Ovary (tissue), 9 donors: Measurements from ENCODE around the gene LRP8. TPM values are rescaled to one million over a fixed set of nuclear protein-coding genes. Genes with fewer than 3 reads are reported as not detected.

Experiments used
- DNase-seq, 5 donors: peaks; one replicate each; pipeline ENCODE4 v3.0.0-alpha.2; 2019 to 2020
- H3K27ac ChIP-seq, 2 donors: fragments of 200-600 bp; one replicate each; pipeline versions ENCODE4 v1.5.1 to v1.8.0; 2019 to 2022
- H3K27me3 ChIP-seq: fragments of 200-600 bp; one replicate; pipeline ENCODE4 v1.8.0; 2022
- H3K36me3 ChIP-seq: fragments of 200-600 bp; sonication (generic); one replicate; pipeline ENCODE4 v1.5.1; 2019
- H3K4me1 ChIP-seq: one replicate; pipeline ENCODE4 v1.8.1; 2013; ENCODE audit warnings: mild to moderate bottlenecking, moderate library complexity; ENCODE audit not compliant: insufficient read depth
- H3K4me3 ChIP-seq: fragments of 200-600 bp; sonication (generic); one replicate; pipeline ENCODE4 v1.5.1; 2017
- H3K9me3 ChIP-seq, 2 donors: fragments of 200-600 bp in 1 of 2; sonication (generic) in 1 of 2; one replicate each; pipeline versions ENCODE4 v1.5.1 to v1.8.1; 2013 to 2019; ENCODE audit warnings: mild to moderate bottlenecking in 1 of 2, moderate library complexity in 1 of 2
- CTCF ChIP-seq, 3 donors: fragments of 450-650 bp in 2 of 3; fragments of 200-600 bp in 1 of 3; IDR thresholded peaks; one replicate each; pipeline versions ENCODE4 v1.5.1 to v1.8.0; 2016 to 2022; ENCODE audit warnings: antibody characterized with exemption in 3 of 3, mild to moderate bottlenecking in 1 of 3
- EP300 ChIP-seq: sonication (generic); formaldehyde crosslinking; IDR thresholded peaks from one replicate; pipeline ENCODE4 v1.6.1; 2017; ENCODE audit warnings: antibody characterized with exemption
- POLR2A ChIP-seq: fragments of 450-650 bp; IDR thresholded peaks from one replicate; pipeline ENCODE4 v1.6.1; 2017; ENCODE audit warnings: antibody characterized with exemption, mild to moderate bottlenecking, moderate library complexity
- WGBS, 3 donors: extraction: QIAGEN DNeasy Blood & Tissue Kit in 1 of 3; methylation state at CpG; one replicate each; pipeline versions ENCODE4 v1.1.5 to v1.1.7; 2013 to 2017; 5-methylcytosine and 5-hydroxymethylcytosine counted together
- intact Hi-C, 4 donors: fragments of 100-400 bp; cut with DNase I; formaldehyde crosslinking; loops; one replicate each; pipeline versions ENCODE4 v1.11.0 to v1.15.1; 2022 to 2023
- polyA plus RNA-seq, 2 donors: library from polyadenylated mRNA; stranded (reverse); fragments of 200-250 nt in 1 of 2; fragments of 350-450 nt in 1 of 2; fragmentation: Illumina TruSeq in 1 of 2; extraction: RNeasy Lipid Tissue Mini Kit (QIAGEN cat#74804) in 1 of 2; gene quantifications; one replicate each; pipeline ENCODE4 v1.2.3, GENCODE V29; 2013 to 2014
- total RNA-seq, 7 donors: library from RNA; depleted of rRNA in 2 of 7; stranded (reverse); fragments of >200 nt in 2 of 7; fragmentation: NEBNext Ultra II Directional in 3 of 7; extraction: Animal tissue kit (Norgen Biotek cat#: 25700) in 3 of 7; gene quantifications; one replicate each; pipeline versions ENCODE4 v1.1.0 to v1.2.4, GENCODE V29; 2016 to 2023
- donor health status: DM: no; HTN: no; CAD: no; lungs with moderate emphysema.
- donor health status: DM: no; HTN: no; CAD: no.
- donor health status: Bipolar disorder and iron deficiency.
- donor health status: DM: yes; HTN: yes; CAD: no.
- donor health status: DM: no; HTN: no; CAD: no.
- donor health status: DM: yes; HTN: yes; CAD: no.

Gene LRP8
- total and polyA plus RNA-seq, 9 donors = 1.2 to 10.6 (median 2.2) TPM

GRCh38 chr1:53335661-53336060, 7.8 kb upstream of the LRP8 start:
- Histone ChIP-seq H3K36me3 (no peaks in the 10 kb centered on the region), H3K9me3 (no peaks in the 10 kb centered on the region), H3K27me3 (no peaks in the 10 kb centered on the region), H3K27ac (no peak overlapping the region), H3K4me3 (no peak overlapping the region), H3K4me1 (no peaks in the 10 kb centered on the region)
- TF ChIP-seq POLR2A (no peak), CTCF (IDR thresholded peaks at IDR 0.05) (no peak), EP300 (no peak)
- intact Hi-C loops = no loop called here
- WGBS, 3 donors = 90 to 92% (median 91%) methylated on average over 1 of the region's 1 CpG
- no peak for DNase-seq

- Histone ChIP-seq H3K27me3 (no peaks in the 10 kb centered on the region), H3K36me3 (no peaks in the 10 kb centered on the region), H3K27ac (no peak overlapping the region), H3K4me1 (no peaks in the 10 kb centered on the region), H3K4me3 (no peak overlapping the region), H3K9me3 (no peaks in the 10 kb centered on the region)
- DNase-seq = no peak
- intact Hi-C loops = no loop called here
- WGBS, 3 donors = 78 to 80% (median 78%) methylated on average over 9 of the region's 9 CpGs
- TF ChIP-seq POLR2A (no peak), CTCF (IDR thresholded peaks at IDR 0.05) (no peak), EP300 (no peak)
Measured at GRCh38 chr1:53334781-53335180, 6.9 kb upstream of the LRP8 start.

- DNase-seq = no peak
- Histone ChIP-seq H3K27me3 (no peaks in the 10 kb centered on the region), H3K27ac (no peak overlapping the region), H3K4me1 (no peaks in the 10 kb centered on the region), H3K36me3 (no peaks in the 10 kb centered on the region), H3K4me3 (no peak overlapping the region), H3K9me3 (no peaks in the 10 kb centered on the region)
- intact Hi-C loops = no loop called here
- TF ChIP-seq POLR2A (no peak), CTCF (IDR thresholded peaks at IDR 0.05) (no peak), EP300 (no peak)
- WGBS, 3 donors = 88 to 91% (median 90%) methylated on average over 2 of the region's 2 CpGs
Measured at GRCh38 chr1:53334312-53334711, 6.4 kb upstream of the LRP8 start.

- intact Hi-C loops = loop anchor here in 1 of 4 donors (1.0 kb wide), 1 partner anchor 34 kb away; no protein-coding TSS in a partner anchor
- peaks cover 1% of the 10 kb centered on the region for H3K4me1 ChIP-seq
- WGBS, 3 donors = 73 to 75% (median 74%) methylated on average over 3 of the region's 3 CpGs
- TF ChIP-seq EP300 (no peak), CTCF (IDR thresholded peaks at IDR 0.05) (no peak), POLR2A (no peak)
- DNase-seq = peak in 1 of 5 donors; percentile 1
- H3K27me3 ChIP-seq = no peaks in the 10 kb centered on the region
- no peak overlapping the region for H3K4me3 ChIP-seq
- no peaks in the 10 kb centered on the region for H3K36me3 ChIP-seq
- no peak overlapping the region for H3K27ac ChIP-seq
- no peaks in the 10 kb centered on the region for H3K9me3 ChIP-seq
Measured at GRCh38 chr1:53332833-53333232, 5.0 kb upstream of the LRP8 start.
